Fibroblast of lung (primary cell): Measurements from ENCODE around the gene ASB14. TPM values are rescaled to one million over a fixed set of nuclear protein-coding genes. Genes with fewer than 3 reads are reported as not detected.

Experiments
- DNase-seq, 2 donors: peaks; one replicate each; pipeline versions ENCODE4 v3.0.0 to v3.0.0-alpha.2; 2010; ENCODE audit warnings: low read depth in 2 of 2
- H2AFZ ChIP-seq: 2 replicates; pipeline ENCODE4 v1.5.1; 2012; ENCODE audit warnings: low read length, control low read depth, inconsistent platforms
- H3K27ac ChIP-seq: 2 replicates; pipeline ENCODE4 v1.5.1; 2011; ENCODE audit warnings: low read length, control low read depth; ENCODE audit not compliant: insufficient read depth
- H3K27me3 ChIP-seq: 2 replicates; pipeline ENCODE4 v1.5.1; 2011; ENCODE audit warnings: mild to moderate bottlenecking, low read length; ENCODE audit not compliant: control insufficient read depth, insufficient read depth
- H3K36me3 ChIP-seq: 2 replicates; pipeline ENCODE4 v1.5.1; 2011; ENCODE audit warnings: low read length; ENCODE audit not compliant: control insufficient read depth, insufficient read depth
- H3K4me1 ChIP-seq: 2 replicates; pipeline ENCODE4 v1.5.1; 2011; ENCODE audit warnings: low read length; ENCODE audit not compliant: control insufficient read depth, insufficient read depth; ENCODE audit errors: extremely low read depth
- H3K4me2 ChIP-seq: 2 replicates; pipeline ENCODE4 v1.5.1; 2011; ENCODE audit warnings: low read length, control low read depth; ENCODE audit not compliant: insufficient read depth; ENCODE audit errors: extremely low read depth
- H3K4me3 ChIP-seq, 4 experiments: fragments of 200-600 bp in 1 of 4; sonication (generic) in 1 of 4; replicated peaks in 1 of 4; 2 replicates each; pipeline ENCODE4 v1.5.1; 2011 to 2016; ENCODE audit warnings: low read length in 4 of 4, low read depth in 3 of 4, mild to moderate bottlenecking in 3 of 4, control low read depth in 2 of 4, inconsistent platforms in 1 of 4, mixed read lengths in 1 of 4; ENCODE audit not compliant: insufficient read depth in 1 of 4; ENCODE audit errors: control extremely low read depth in 1 of 4
- H3K79me2 ChIP-seq: 2 replicates; pipeline ENCODE4 v1.5.1; 2012; ENCODE audit warnings: mild to moderate bottlenecking, low read length, inconsistent platforms; ENCODE audit not compliant: control insufficient read depth, insufficient read depth
- H3K9ac ChIP-seq: 2 replicates; pipeline ENCODE4 v1.5.1; 2011; ENCODE audit warnings: mild to moderate bottlenecking, low read length, control low read depth; ENCODE audit not compliant: insufficient read depth
- H3K9me3 ChIP-seq: 2 replicates; pipeline ENCODE4 v1.5.1; 2012; ENCODE audit warnings: low read depth, low read length; ENCODE audit not compliant: control insufficient read depth, insufficient read depth
- H4K20me1 ChIP-seq: 2 replicates; pipeline ENCODE4 v1.5.1; 2011; ENCODE audit warnings: low read length; ENCODE audit not compliant: control insufficient read depth, insufficient read depth; ENCODE audit errors: extremely low read depth
- EZH2 ChIP-seq: IDR thresholded peaks from 2 replicates; pipeline ENCODE4 v1.5.1; 2012; ENCODE audit warnings: low read length, control low read depth, mild to moderate bottlenecking; ENCODE audit errors: missing control alignments
- polyA plus RNA-seq, 2 donors: library from polyadenylated mRNA; depleted of rRNA in 1 of 2; stranded (reverse) in 1 of 2; unstranded in 1 of 2; fragments of >200 nt; gene quantifications; 2 replicates each; pipeline ENCODE4 v1.2.1, GENCODE V29; 2011 to 2012; ENCODE audit warnings: missing spikeins in 1 of 2
- total RNA-seq: library from RNA; depleted of rRNA; stranded (reverse); fragments of >200 nt; gene quantifications from 2 replicates; pipeline ENCODE4 v1.2.1, GENCODE V29; 2014
- TF ChIP-seq, protein P1 (sequence below), 2 donors: IDR thresholded peaks in 1 of 2; conservative IDR thresholded peaks in 1 of 2; 1 replicate in 1 of 2; 2 replicates in 1 of 2; pipeline ENCODE4 v1.5.1; 2011 to 2012; ENCODE audit warnings: low read length in 2 of 2, control low read depth in 1 of 2, inconsistent platforms in 1 of 2, low read depth in 1 of 2, mild to moderate bottlenecking in 1 of 2

Gene ASB14
- total and polyA plus RNA-seq, 2 donors (not counting 1 experiment from before 2014, with no cell fraction given), result not detected

DNA sequence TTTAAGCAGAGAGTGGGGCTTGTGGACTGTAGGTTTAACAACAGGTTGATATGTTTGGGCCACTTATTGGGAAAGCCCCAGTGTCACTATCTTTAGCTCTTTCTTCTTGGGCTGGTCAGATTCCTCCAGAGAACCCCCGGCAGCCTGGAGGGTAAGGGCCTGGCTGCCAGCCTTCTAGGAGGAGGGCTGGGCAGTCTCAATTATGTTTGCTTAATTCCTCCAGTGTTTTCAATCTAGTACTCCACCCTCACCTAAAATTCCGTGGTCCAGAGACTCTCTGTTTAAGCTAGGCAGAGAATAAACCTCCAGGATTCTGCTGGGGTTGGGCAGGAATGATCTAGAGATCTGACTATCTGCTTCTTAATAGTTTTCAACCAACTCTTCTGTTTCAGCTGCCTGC lies 5.3 kb downstream of the ASB14 start:
- H3K27ac ChIP-seq, result no peak overlapping the region
- no peak overlapping the region for H3K4me3 ChIP-seq
- TF ChIP-seq, protein P1, sequence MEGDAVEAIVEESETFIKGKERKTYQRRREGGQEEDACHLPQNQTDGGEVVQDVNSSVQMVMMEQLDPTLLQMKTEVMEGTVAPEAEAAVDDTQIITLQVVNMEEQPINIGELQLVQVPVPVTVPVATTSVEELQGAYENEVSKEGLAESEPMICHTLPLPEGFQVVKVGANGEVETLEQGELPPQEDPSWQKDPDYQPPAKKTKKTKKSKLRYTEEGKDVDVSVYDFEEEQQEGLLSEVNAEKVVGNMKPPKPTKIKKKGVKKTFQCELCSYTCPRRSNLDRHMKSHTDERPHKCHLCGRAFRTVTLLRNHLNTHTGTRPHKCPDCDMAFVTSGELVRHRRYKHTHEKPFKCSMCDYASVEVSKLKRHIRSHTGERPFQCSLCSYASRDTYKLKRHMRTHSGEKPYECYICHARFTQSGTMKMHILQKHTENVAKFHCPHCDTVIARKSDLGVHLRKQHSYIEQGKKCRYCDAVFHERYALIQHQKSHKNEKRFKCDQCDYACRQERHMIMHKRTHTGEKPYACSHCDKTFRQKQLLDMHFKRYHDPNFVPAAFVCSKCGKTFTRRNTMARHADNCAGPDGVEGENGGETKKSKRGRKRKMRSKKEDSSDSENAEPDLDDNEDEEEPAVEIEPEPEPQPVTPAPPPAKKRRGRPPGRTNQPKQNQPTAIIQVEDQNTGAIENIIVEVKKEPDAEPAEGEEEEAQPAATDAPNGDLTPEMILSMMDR (conservative IDR thresholded peaks at IDR 0.05 in 1 of 2, IDR thresholded peaks at IDR 0.05 in 1 of 2; ENCODE audit: low read depth in 1 of 2, low read length in 2 of 2), result no peak
- TF ChIP-seq EZH2, result no peak
- H2AFZ ChIP-seq, result no peak overlapping the region
- H3K9ac ChIP-seq, result no peak overlapping the region
- H3K27me3 ChIP-seq, result no peaks in the 10 kb centered on the region
- H3K9me3 ChIP-seq, result no peaks in the 10 kb centered on the region
- H3K79me2 ChIP-seq, result no peaks in the 10 kb centered on the region
- no peak overlapping the region for H3K4me2 ChIP-seq
- no peak for DNase-seq
- H3K36me3 ChIP-seq, result no peaks in the 10 kb centered on the region
- H3K4me1 ChIP-seq, result no peaks in the 10 kb centered on the region
- H4K20me1 ChIP-seq, result no peaks in the 10 kb centered on the region

DNA sequence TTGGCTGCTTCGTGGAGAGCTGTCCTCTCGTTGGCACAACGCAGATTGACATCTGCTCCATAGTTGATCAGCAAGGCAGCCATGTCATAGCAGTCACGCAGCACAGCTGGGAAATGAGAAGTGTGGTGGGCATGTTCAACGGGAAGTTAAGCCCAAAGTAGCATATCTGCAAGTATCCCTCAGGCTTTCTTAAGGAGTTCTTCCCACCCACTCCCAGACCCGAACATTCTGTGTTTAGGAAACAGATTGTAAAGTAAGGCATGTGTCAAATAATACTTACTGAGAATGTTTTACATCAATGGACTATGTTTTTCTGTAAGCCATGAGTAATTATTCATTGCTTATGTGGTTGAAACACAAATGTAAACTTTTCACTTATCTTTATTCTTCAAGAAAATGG lies 9.2 kb downstream of the ASB14 start:
- no peaks in the 10 kb centered on the region for H3K4me1 ChIP-seq
- TF ChIP-seq EZH2, result no peak
- TF ChIP-seq, protein P1 (conservative IDR thresholded peaks at IDR 0.05 in 1 of 2, IDR thresholded peaks at IDR 0.05 in 1 of 2; ENCODE audit: low read depth in 1 of 2, low read length in 2 of 2), result no peak
- DNase-seq, result peak in 1 of 2 donors; percentile 25
- no peak overlapping the region for H3K4me2 ChIP-seq
- H3K27ac ChIP-seq, result no peak overlapping the region
- no peaks in the 10 kb centered on the region for H3K36me3 ChIP-seq
- no peaks in the 10 kb centered on the region for H3K27me3 ChIP-seq
- H3K9ac ChIP-seq, result no peak overlapping the region
- H3K79me2 ChIP-seq, result no peaks in the 10 kb centered on the region
- no peak overlapping the region for H3K4me3 ChIP-seq
- peak overlapping the region; percentile 47 for H2AFZ ChIP-seq
- H4K20me1 ChIP-seq, result no peaks in the 10 kb centered on the region
- no peaks in the 10 kb centered on the region for H3K9me3 ChIP-seq

DNA sequence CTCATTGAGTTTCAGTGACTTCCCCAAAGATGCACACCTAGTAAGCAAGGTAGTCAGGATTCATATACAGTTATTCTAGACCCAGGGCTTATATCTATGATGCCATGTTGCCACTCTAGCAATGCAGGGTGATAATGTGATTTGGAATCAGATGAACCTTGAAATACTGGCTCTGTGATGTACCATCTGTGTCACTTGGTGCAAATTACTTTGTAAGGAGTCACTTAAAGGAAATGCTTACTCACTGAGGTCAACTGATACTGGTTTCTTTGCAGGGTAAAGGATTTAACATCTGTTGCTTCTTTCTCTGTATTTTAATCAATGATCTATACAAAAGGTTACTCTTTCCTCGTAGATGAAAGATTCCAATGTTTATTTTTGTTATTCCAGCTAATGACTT lies 10.8 kb downstream of the ASB14 start:
- H3K4me3 ChIP-seq, result no peak overlapping the region
- no peak overlapping the region for H3K27ac ChIP-seq
- H3K27me3 ChIP-seq, result no peaks in the 10 kb centered on the region
- H3K9ac ChIP-seq, result no peak overlapping the region
- no peak for TF ChIP-seq EZH2
- TF ChIP-seq, protein P1 (conservative IDR thresholded peaks at IDR 0.05 in 1 of 2, IDR thresholded peaks at IDR 0.05 in 1 of 2; ENCODE audit: low read depth in 1 of 2, low read length in 2 of 2), result no peak
- DNase-seq, result peak in 1 of 2 donors; percentile 65
- H3K79me2 ChIP-seq, result no peaks in the 10 kb centered on the region
- no peaks in the 10 kb centered on the region for H3K9me3 ChIP-seq
- no peaks in the 10 kb centered on the region for H3K4me1 ChIP-seq
- H4K20me1 ChIP-seq, result no peaks in the 10 kb centered on the region
- no peak overlapping the region for H3K4me2 ChIP-seq
- H2AFZ ChIP-seq, result no peak overlapping the region
- H3K36me3 ChIP-seq, result no peaks in the 10 kb centered on the region
